ENCODE data around the gene CIAPIN1.
"Not testable (repeated sequence)": the region's sequence is repeated elsewhere in the genome, so short reads cannot be mapped to it uniquely, and the experiment has no call there.

CIAPIN1 gene

GRCh38 chr16:57439947-57440346, 7.2 kb downstream of the CIAPIN1 start:
- not testable (repeated sequence) for DNase-seq

GRCh38 chr16:57435838-57436237, 11.3 kb downstream of the CIAPIN1 start:
- DNase-seq: no peak

- DNase-seq: no peak
Measured at GRCh38 chr16:57434003-57434402, 13.2 kb downstream of the CIAPIN1 start.

- DNase-seq: no peak
Measured at GRCh38 chr16:57432989-57433388, 14.2 kb downstream of the CIAPIN1 start.

GRCh38 chr16:57432505-57432904, 14.7 kb downstream of the CIAPIN1 start:
- DNase-seq: no peak

GRCh38 chr16:57430955-57431354, 16.2 kb downstream of the CIAPIN1 start:
- DNase-seq: no peak

GRCh38 chr16:57427824-57428223, 19.4 kb downstream of the CIAPIN1 start:
- DNase-seq: no peak

- no peak for DNase-seq
Measured at GRCh38 chr16:57427307-57427706, 19.9 kb downstream of the CIAPIN1 start.

GRCh38 chr16:57426356-57426755, 20.8 kb downstream of the CIAPIN1 start:
- no peak for DNase-seq

- DNase-seq: no peak
Measured at GRCh38 chr16:57424583-57424982, 22.6 kb downstream of the CIAPIN1 start.

GRCh38 chr16:57423152-57423551, 24.0 kb downstream of the CIAPIN1 start:
- DNase-seq: no peak

- peak; percentile 72 for DNase-seq
Measured at GRCh38 chr16:57422026-57422944, 24.9 kb downstream of the CIAPIN1 start.

- DNase-seq: no peak
Measured at GRCh38 chr16:57419506-57419905, 27.7 kb downstream of the CIAPIN1 start.

- DNase-seq: no peak
Measured at GRCh38 chr16:57416084-57416483, 31.1 kb downstream of the CIAPIN1 start.

GRCh38 chr16:57413733-57414132, 33.5 kb downstream of the CIAPIN1 start:
- no peak for DNase-seq

GRCh38 chr16:57413301-57413730, 33.9 kb downstream of the CIAPIN1 start:
- no peak for DNase-seq

- DNase-seq: no peak
Measured at GRCh38 chr16:57412584-57412983, 34.6 kb downstream of the CIAPIN1 start.

GRCh38 chr16:57411362-57411976, 35.7 kb downstream of the CIAPIN1 start:
- no peak for DNase-seq

GRCh38 chr16:57409870-57410587, 37.2 kb downstream of the CIAPIN1 start:
- no peak for DNase-seq

- DNase-seq: no peak
Measured at GRCh38 chr16:57409065-57409464, 38.1 kb downstream of the CIAPIN1 start.

- no peak for DNase-seq
Measured at GRCh38 chr16:57407521-57408353, 39.4 kb downstream of the CIAPIN1 start.

GRCh38 chr16:57406881-57407280, 40.3 kb downstream of the CIAPIN1 start:
- no peak for DNase-seq

GRCh38 chr16:57405097-57405496, 42.1 kb downstream of the CIAPIN1 start:
- DNase-seq: no peak

Data from hematopoietic multipotent progenitor cell treated with erythropoietin and hydrocortisone succinate and interleukin-3 and kit ligand, for 4 days (in vitro differentiated cells).